MCF 10A (cell line): Measurements from ENCODE around the gene LAMB2. TPM values are rescaled to one million over a fixed set of nuclear protein-coding genes. Genes with fewer than 3 reads are reported as not detected.

Experiments used
- BruUV-seq: library from RNA; stranded (reverse); fragments of 400-500 nt; replicated peaks from 2 replicates; lab custom pipeline; 2021; lab: Mats Ljungman, UMichigan
- CTCF ChIA-PET: fragments of 300-600 bp; sonication (Branson Sonifier 250); formaldehyde crosslinking; extraction: SDS; loops from one replicate; lab custom pipeline; 2021; ENCODE audit warnings: antibody characterized with exemption, inconsistent platforms; lab: Yijun Ruan, JAX
- POLR2A ChIA-PET: fragments of 300-600, 350-650 bp; sonication (Branson Sonifier 250); formaldehyde crosslinking; extraction: SDS; loops from one replicate; lab custom pipeline; 2020; ENCODE audit warnings: antibody characterized with exemption, inconsistent platforms; lab: Yijun Ruan, JAX
- DNase-seq: peaks from one replicate; pipeline ENCODE4 v3.0.0-alpha.2; 2018; ENCODE audit not compliant: unreplicated experiment
- H3K27ac Mint-ChIP-seq: one replicate; pipeline ENCODE4 v1.8.0; 2022; ENCODE audit warnings: mild to moderate bottlenecking, low read depth, mixed read lengths; ENCODE audit not compliant: unreplicated experiment
- H3K27me3 Mint-ChIP-seq: one replicate; pipeline ENCODE4 v1.8.0; 2022; ENCODE audit warnings: mixed read lengths; ENCODE audit not compliant: insufficient read depth, unreplicated experiment
- H3K36me3 Mint-ChIP-seq: one replicate; pipeline ENCODE4 v1.8.0; 2022; ENCODE audit warnings: mild to moderate bottlenecking, moderate library complexity, mixed read lengths; ENCODE audit not compliant: insufficient read depth, unreplicated experiment
- H3K4me1 Mint-ChIP-seq: one replicate; pipeline ENCODE4 v1.8.0; 2022; ENCODE audit warnings: mixed read lengths; ENCODE audit not compliant: insufficient read depth, unreplicated experiment
- H3K4me3 Mint-ChIP-seq: one replicate; pipeline ENCODE4 v1.8.0; 2022; ENCODE audit warnings: mild to moderate bottlenecking, moderate library complexity, mixed read lengths; ENCODE audit not compliant: unreplicated experiment
- H3K9me3 Mint-ChIP-seq: one replicate; pipeline ENCODE4 v1.8.0; 2022; ENCODE audit warnings: mixed read lengths; ENCODE audit not compliant: unreplicated experiment
- CTCF ChIP-seq: fragments of 200-600 bp; IDR thresholded peaks from one replicate; pipeline ENCODE4 v1.8.0; 2022; ENCODE audit warnings: antibody characterized with exemption, mild to moderate bottlenecking; ENCODE audit not compliant: unreplicated experiment
- intact Hi-C: fragments of 100-400 bp; cut with micrococcal nuclease; formaldehyde crosslinking; loops from 2 replicates; pipeline ENCODE4 v1.14.1; 2022
- total RNA-seq: library from RNA; stranded (reverse); gene quantifications from 2 replicates; pipeline ENCODE4 v1.2.3, GENCODE V29; 2022

Gene LAMB2
- total RNA-seq, 1 experiment from 2014 or later: 224 TPM

GRCh38 chr3:49104052-49104426 lies 28.8 kb downstream of the LAMB2 start:
- TF ChIP-seq CTCF: no peak
- no peaks in the 10 kb centered on the region for H3K27me3 Mint-ChIP-seq
- H3K4me3 Mint-ChIP-seq: peak overlapping the region; percentile 98
- intact Hi-C loops: no loop called here
- peaks cover 53% of the 10 kb centered on the region for H3K36me3 Mint-ChIP-seq
- BruUV-seq: TSS peak; percentile 43
- CTCF ChIA-PET: interaction anchor here (0.6 to 1.0 kb wide), 2 partner anchors 10 to 174 kb away, joined by 4 to 5 read pairs; no protein-coding TSS in a partner anchor
- H3K4me1 Mint-ChIP-seq: peaks cover 12% of the 10 kb centered on the region
- no peak for DNase-seq
- peak overlapping the region; percentile 90 for H3K27ac Mint-ChIP-seq
- H3K9me3 Mint-ChIP-seq: no peaks in the 10 kb centered on the region
- POLR2A ChIA-PET: interaction anchor here (0.7 to 4.4 kb wide), 9 partner anchors 11 to 242 kb away, joined by 3 to 63 read pairs (median 5); partner anchors contain the start of genes IMPDH2, LAMB2, QRICH1 and USP19

GRCh38 chr3:49100046-49100615 lies 32.7 kb downstream of the LAMB2 start:
- no peak overlapping the region for H3K27ac Mint-ChIP-seq
- ChIA-PET CTCF (no interaction called here), POLR2A (interaction anchor here (0.8 kb wide), 1 partner anchor 21 kb away, joined by 4 read pairs; the partner anchor contains the start of gene USP19)
- BruUV-seq: no TSS peak
- H3K9me3 Mint-ChIP-seq: no peaks in the 10 kb centered on the region
- no peak for TF ChIP-seq CTCF
- no peak overlapping the region for H3K4me3 Mint-ChIP-seq
- intact Hi-C loops: no loop called here
- H3K4me1 Mint-ChIP-seq: peaks cover 7% of the 10 kb centered on the region
- no peaks in the 10 kb centered on the region for H3K27me3 Mint-ChIP-seq
- no peak for DNase-seq
- H3K36me3 Mint-ChIP-seq: peaks cover 68% of the 10 kb centered on the region

- POLR2A ChIA-PET: interaction anchor here (0.7 kb wide), 1 partner anchor 87 kb away, joined by 3 read pairs; no protein-coding TSS in a partner anchor
- H3K4me1 Mint-ChIP-seq: peaks cover 7% of the 10 kb centered on the region
- intact Hi-C loops: no loop called here
- no peak for DNase-seq
- peaks cover 65% of the 10 kb centered on the region for H3K36me3 Mint-ChIP-seq
- no peak for TF ChIP-seq CTCF
- no peaks in the 10 kb centered on the region for H3K9me3 Mint-ChIP-seq
- BruUV-seq: TSS peak; percentile 16
- H3K27me3 Mint-ChIP-seq: no peaks in the 10 kb centered on the region
- CTCF ChIA-PET: no interaction called here
- H3K4me3 Mint-ChIP-seq: no peak overlapping the region
- H3K27ac Mint-ChIP-seq: no peak overlapping the region
Measured at GRCh38 chr3:49098910-49099630, 33.8 kb downstream of the LAMB2 start.

- TF ChIP-seq CTCF: no peak
- peak; percentile 36 for DNase-seq
- Mint-ChIP-seq H3K4me3 (no peak overlapping the region), H3K27ac (no peak overlapping the region), H3K36me3 (peaks cover 70% of the 10 kb centered on the region), H3K4me1 (peaks cover 4% of the 10 kb centered on the region), H3K9me3 (no peaks in the 10 kb centered on the region), H3K27me3 (no peaks in the 10 kb centered on the region)
- CTCF ChIA-PET: no interaction called here
- intact Hi-C loops: no loop called here
- POLR2A ChIA-PET: interaction anchor here (0.6 to 0.7 kb wide), 2 partner anchors 22 to 86 kb away, joined by 3 read pairs; partner anchors contain the start of gene USP19
- no TSS peak for BruUV-seq
Measured at GRCh38 chr3:49098429-49098828, 34.4 kb downstream of the LAMB2 start.
